Muscle of back (tissue), 11 donors: ENCODE measurements around the gene AOPEP. TPM values are rescaled to one million over a fixed set of nuclear protein-coding genes. Genes with fewer than 3 reads are reported as not detected.
A peak's percentile ranks its signal among the peaks of the same experiment; 100 is the strongest.

Experiments
- DNase-seq, 3 donors: peaks; one replicate each; pipeline versions ENCODE4 v3.0.0 to v3.0.0-alpha.2; 2013
- polyA plus RNA-seq, 10 donors: library from polyadenylated mRNA; unstranded; fragments of 120-200 nt; gene quantifications; one replicate each; pipeline ENCODE4 v1.2.1, GENCODE V29; 2013; ENCODE audit not compliant: insufficient read length in 10 of 10

AOPEP gene
- polyA plus RNA-seq, 10 donors, result 25.6 to 44.3 (median 32.8) TPM

GRCh38 chr9:94714494-94714893, 12.0 kb upstream of the AOPEP start:
- no peak for DNase-seq

GRCh38 chr9:94717761-94718160, 8.7 kb upstream of the AOPEP start:
- DNase-seq, result no peak

- DNase-seq, result no peak
These were observed 7.6 kb upstream of the AOPEP start for GRCh38 chr9:94718936-94719335.

- no peak for DNase-seq
These were observed 6.6 kb upstream of the AOPEP start for GRCh38 chr9:94719878-94720277.

- no peak for DNase-seq
These were observed 5.5 kb upstream of the AOPEP start for GRCh38 chr9:94720846-94721549.

GRCh38 chr9:94721754-94722153, 4.7 kb upstream of the AOPEP start:
- no peak for DNase-seq

GRCh38 chr9:94725293-94725692, 1.2 kb upstream of the AOPEP start:
- DNase-seq, result no peak

- no peak for DNase-seq
These were observed 2.2 kb downstream of the AOPEP start for GRCh38 chr9:94728719-94729118.

GRCh38 chr9:94729199-94729598, 2.7 kb downstream of the AOPEP start:
- DNase-seq, result no peak

GRCh38 chr9:94734054-94734754, 7.7 kb downstream of the AOPEP start:
- DNase-seq, result peak; percentile 7 to 20 (median 7)

GRCh38 chr9:94736759-94737158, 10.3 kb downstream of the AOPEP start:
- no peak for DNase-seq

GRCh38 chr9:94740145-94740840, 13.8 kb downstream of the AOPEP start:
- DNase-seq, result no peak

GRCh38 chr9:94741866-94742265, 15.4 kb downstream of the AOPEP start:
- DNase-seq, result peak in 1 of 3 donors; percentile 19

- DNase-seq, result no peak
These were observed 16.8 kb downstream of the AOPEP start for GRCh38 chr9:94743035-94743954.

- DNase-seq, result no peak
These were observed 19.5 kb downstream of the AOPEP start for GRCh38 chr9:94745806-94746540.

- DNase-seq, result no peak
These were observed 20.3 kb downstream of the AOPEP start for GRCh38 chr9:94746541-94747370.

- no peak for DNase-seq
These were observed 28.5 kb downstream of the AOPEP start for GRCh38 chr9:94754976-94755475.

- DNase-seq, result peak in 1 of 3 donors; percentile 68
These were observed 30.7 kb downstream of the AOPEP start for GRCh38 chr9:94757158-94757557.

- no peak for DNase-seq
These were observed 31.5 kb downstream of the AOPEP start for GRCh38 chr9:94758031-94758430.

GRCh38 chr9:94758880-94759279, 32.4 kb downstream of the AOPEP start:
- DNase-seq, result no peak
